ENCODE data around the gene MED29. TPM values are rescaled to one million over a fixed set of nuclear protein-coding genes. Genes with fewer than 3 reads are reported as not detected.

MED29 gene
- total and polyA plus RNA-seq, 2 donors (not counting 1 experiment from before 2014, with no cell fraction given): 33.0 to 47.5 TPM

DNA sequence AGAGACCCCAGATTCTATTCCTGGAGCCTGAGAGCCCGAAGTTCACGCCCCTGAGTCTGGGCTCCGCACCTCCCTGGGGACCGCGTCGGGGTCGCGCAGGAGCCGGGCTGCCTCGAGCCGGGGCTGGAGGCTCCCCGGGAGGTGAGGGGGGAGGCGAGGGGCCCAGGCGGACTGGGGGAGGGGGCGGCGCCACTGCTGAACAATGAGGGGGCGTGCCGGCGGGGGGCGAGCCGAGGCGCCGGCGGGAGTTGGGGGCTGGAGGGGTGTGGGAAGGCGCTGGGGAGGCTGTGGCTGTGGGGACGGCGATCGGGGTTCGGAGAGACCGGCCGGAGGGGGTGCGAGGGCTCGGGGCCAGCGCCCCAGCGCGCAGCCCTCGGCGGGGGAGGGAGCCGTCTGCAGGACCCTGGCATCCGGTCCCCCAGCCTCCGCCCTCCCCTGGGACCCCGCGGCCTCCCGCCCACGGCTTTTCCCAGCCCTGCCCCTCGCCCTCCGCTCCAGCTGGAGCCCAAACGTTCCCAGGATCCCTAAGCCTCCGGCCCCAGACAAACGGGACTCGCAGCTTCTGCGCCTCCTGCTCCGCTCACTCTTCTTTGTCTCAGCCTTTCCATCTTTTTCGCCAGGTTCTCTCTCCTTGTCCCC is 22.2 kb downstream of the MED29 start:
- H3K4me3 Mint-ChIP-seq: peak overlapping the region; percentile 94
- H3K4me1 ChIP-seq (ENCODE audit: control insufficient read depth in 2 of 2, insufficient read depth in 2 of 2, low read length in 2 of 2): peaks cover 24 to 39% of the 10 kb centered on the region in 2 donors
- ATAC-seq (ENCODE audit: low read depth) (no peak), DNase-seq (peak; percentile 62)
- WGBS (ENCODE audit: insufficient coverage): 4% methylated on average over 48 of the region's 54 CpGs
- POLR2A ChIA-PET: interaction anchor here (1.0 to 2.5 kb wide), 4 partner anchors 9 to 22 kb away, joined by 3 to 54 read pairs (median 5); partner anchors contain the start of gene RPS16
- peaks cover 11% of the 10 kb centered on the region for H4K20me1 ChIP-seq (ENCODE audit: control insufficient read depth, insufficient read depth, low read length, poor library complexity, severe bottlenecking)
- peak overlapping the region; percentile 72 for H2AFZ ChIP-seq (ENCODE audit: insufficient read depth, low read depth, low read length, poor library complexity, severe bottlenecking)
- H3K9me3 Mint-ChIP-seq (ENCODE audit: insufficient read depth): no peaks in the 10 kb centered on the region
- peaks cover 49% of the 10 kb centered on the region for H3K4me1 Mint-ChIP-seq
- H3K9ac ChIP-seq (ENCODE audit: low read length): peak overlapping the region; percentile 96
- H3K9me3 ChIP-seq (ENCODE audit: control extremely low read depth in 1 of 3, control insufficient read depth in 2 of 3, insufficient read depth in 1 of 3, low read length in 2 of 3): peaks cover 0 to 2% (median 0%) of the 10 kb centered on the region in 3 donors
- H3K79me2 ChIP-seq (ENCODE audit: control insufficient read depth, insufficient read depth, low read length): peaks cover 16% of the 10 kb centered on the region
- no peak for TF ChIP-seq EZH2 (IDR thresholded peaks at IDR 0.05; ENCODE audit: borderline replicate concordance, insufficient read depth, low read depth, low read length, poor library complexity, severe bottlenecking)
- TF ChIP-seq, protein P1, sequence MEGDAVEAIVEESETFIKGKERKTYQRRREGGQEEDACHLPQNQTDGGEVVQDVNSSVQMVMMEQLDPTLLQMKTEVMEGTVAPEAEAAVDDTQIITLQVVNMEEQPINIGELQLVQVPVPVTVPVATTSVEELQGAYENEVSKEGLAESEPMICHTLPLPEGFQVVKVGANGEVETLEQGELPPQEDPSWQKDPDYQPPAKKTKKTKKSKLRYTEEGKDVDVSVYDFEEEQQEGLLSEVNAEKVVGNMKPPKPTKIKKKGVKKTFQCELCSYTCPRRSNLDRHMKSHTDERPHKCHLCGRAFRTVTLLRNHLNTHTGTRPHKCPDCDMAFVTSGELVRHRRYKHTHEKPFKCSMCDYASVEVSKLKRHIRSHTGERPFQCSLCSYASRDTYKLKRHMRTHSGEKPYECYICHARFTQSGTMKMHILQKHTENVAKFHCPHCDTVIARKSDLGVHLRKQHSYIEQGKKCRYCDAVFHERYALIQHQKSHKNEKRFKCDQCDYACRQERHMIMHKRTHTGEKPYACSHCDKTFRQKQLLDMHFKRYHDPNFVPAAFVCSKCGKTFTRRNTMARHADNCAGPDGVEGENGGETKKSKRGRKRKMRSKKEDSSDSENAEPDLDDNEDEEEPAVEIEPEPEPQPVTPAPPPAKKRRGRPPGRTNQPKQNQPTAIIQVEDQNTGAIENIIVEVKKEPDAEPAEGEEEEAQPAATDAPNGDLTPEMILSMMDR (IDR thresholded peaks at IDR 0.05): no peak
- no peaks in the 10 kb centered on the region for H3K27me3 Mint-ChIP-seq
- CTCF ChIA-PET: interaction anchor here (1.2 to 3.2 kb wide), 4 partner anchors 11 to 119 kb away, joined by 4 to 11 read pairs (median 6); partner anchors contain the start of genes EID2B and RPS16
- H3K27me3 ChIP-seq (replicated peaks in 1 of 4; ENCODE audit: control extremely low read depth in 1 of 4, control insufficient read depth in 3 of 4, insufficient read depth in 4 of 4, low read length in 3 of 4): no peaks in the 10 kb centered on the region
- peak overlapping the region; percentile 74 to 93 (median 92) for H3K4me3 ChIP-seq (ENCODE audit: control extremely low read depth in 1 of 5, extremely low read depth in 1 of 5, insufficient read depth in 1 of 5, low read depth in 2 of 5, low read length in 4 of 5)
- intact Hi-C loops (cut with micrococcal nuclease): loop anchor here (5.0 kb wide), 2 partner anchors 796 to 1364 kb away; partner anchors contain the start of genes EIF3K, MAP4K1, MIA and RAB4B
- H3K27ac Mint-ChIP-seq: peak overlapping the region; percentile 99
- peak overlapping the region; percentile 100 for H3K4me2 ChIP-seq (replicated peaks; ENCODE audit: low read depth, low read length, poor library complexity, severe bottlenecking)
- peak overlapping the region; percentile 96 to 100 for H3K27ac ChIP-seq (ENCODE audit: low read length in 2 of 2)
- peaks cover 0 to 18% of the 10 kb centered on the region in 2 experiments for H3K36me3 ChIP-seq (replicated peaks in 1 of 2; ENCODE audit: control extremely low read depth in 1 of 2, control insufficient read depth in 1 of 2, extremely low read depth in 1 of 2, insufficient read depth in 2 of 2, low read length in 1 of 2)

Measured in B cell (primary cell).